Measurements from ENCODE around the gene TXNDC16. TPM values are rescaled to one million over a fixed set of nuclear protein-coding genes. Genes with fewer than 3 reads are reported as not detected.

TXNDC16 gene
- total RNA-seq, 1 donor from 2014 or later = 6.8 TPM

GRCh38 chr14:52467515-52468266 is 84.6 kb downstream of the TXNDC16 start:
- H3K36me3 Mint-ChIP-seq (ENCODE audit: low read depth, unreplicated experiment) = no peaks in the 10 kb centered on the region
- no peaks in the 10 kb centered on the region for H3K27me3 Mint-ChIP-seq (ENCODE audit: unreplicated experiment)
- no peak for DNase-seq (ENCODE audit: low spot score)
- H3K4me1 Mint-ChIP-seq (ENCODE audit: unreplicated experiment) = no peaks in the 10 kb centered on the region
- TF ChIP-seq CTCF (IDR thresholded peaks at IDR 0.05; ENCODE audit: unreplicated experiment) = no peak
- H3K9me3 Mint-ChIP-seq (ENCODE audit: unreplicated experiment) = no peaks in the 10 kb centered on the region
- no peak overlapping the region for H3K27ac Mint-ChIP-seq (ENCODE audit: unreplicated experiment)
- no peak overlapping the region for H3K4me3 Mint-ChIP-seq (ENCODE audit: unreplicated experiment)

GRCh38 chr14:52464175-52464574 is 88.1 kb downstream of the TXNDC16 start:
- Mint-ChIP-seq H3K27ac (ENCODE audit: unreplicated experiment) (no peak overlapping the region), H3K9me3 (ENCODE audit: unreplicated experiment) (peaks cover 4% of the 10 kb centered on the region), H3K4me3 (ENCODE audit: unreplicated experiment) (no peak overlapping the region), H3K36me3 (ENCODE audit: low read depth, unreplicated experiment) (no peaks in the 10 kb centered on the region), H3K27me3 (ENCODE audit: unreplicated experiment) (no peaks in the 10 kb centered on the region), H3K4me1 (ENCODE audit: unreplicated experiment) (no peaks in the 10 kb centered on the region)
- DNase-seq (ENCODE audit: low spot score) = no peak
- no peak for TF ChIP-seq CTCF (IDR thresholded peaks at IDR 0.05; ENCODE audit: unreplicated experiment)

- H3K27ac Mint-ChIP-seq (ENCODE audit: unreplicated experiment) = no peak overlapping the region
- TF ChIP-seq CTCF (IDR thresholded peaks at IDR 0.05; ENCODE audit: unreplicated experiment) = no peak
- H3K4me3 Mint-ChIP-seq (ENCODE audit: unreplicated experiment) = no peak overlapping the region
- H3K4me1 Mint-ChIP-seq (ENCODE audit: unreplicated experiment) = no peaks in the 10 kb centered on the region
- no peak for DNase-seq (ENCODE audit: low spot score)
- no peaks in the 10 kb centered on the region for H3K36me3 Mint-ChIP-seq (ENCODE audit: low read depth, unreplicated experiment)
- no peaks in the 10 kb centered on the region for H3K27me3 Mint-ChIP-seq (ENCODE audit: unreplicated experiment)
- peaks cover 4% of the 10 kb centered on the region for H3K9me3 Mint-ChIP-seq (ENCODE audit: unreplicated experiment)
Observed at GRCh38 chr14:52463375-52463774, 88.9 kb downstream of the TXNDC16 start.

- no peak for DNase-seq (ENCODE audit: low spot score)
- peaks cover 4% of the 10 kb centered on the region for H3K9me3 Mint-ChIP-seq (ENCODE audit: unreplicated experiment)
- H3K27ac Mint-ChIP-seq (ENCODE audit: unreplicated experiment) = no peak overlapping the region
- no peaks in the 10 kb centered on the region for H3K4me1 Mint-ChIP-seq (ENCODE audit: unreplicated experiment)
- no peaks in the 10 kb centered on the region for H3K36me3 Mint-ChIP-seq (ENCODE audit: low read depth, unreplicated experiment)
- TF ChIP-seq CTCF (IDR thresholded peaks at IDR 0.05; ENCODE audit: unreplicated experiment) = no peak
- no peak overlapping the region for H3K4me3 Mint-ChIP-seq (ENCODE audit: unreplicated experiment)
- H3K27me3 Mint-ChIP-seq (ENCODE audit: unreplicated experiment) = no peaks in the 10 kb centered on the region
Observed at GRCh38 chr14:52461721-52462120, 90.6 kb downstream of the TXNDC16 start.

- Mint-ChIP-seq H3K4me1 (ENCODE audit: unreplicated experiment) (no peaks in the 10 kb centered on the region), H3K4me3 (ENCODE audit: unreplicated experiment) (no peak overlapping the region), H3K36me3 (ENCODE audit: low read depth, unreplicated experiment) (no peaks in the 10 kb centered on the region), H3K27me3 (ENCODE audit: unreplicated experiment) (no peaks in the 10 kb centered on the region), H3K9me3 (ENCODE audit: unreplicated experiment) (peaks cover 4% of the 10 kb centered on the region), H3K27ac (ENCODE audit: unreplicated experiment) (no peak overlapping the region)
- no peak for DNase-seq (ENCODE audit: low spot score)
- TF ChIP-seq CTCF (IDR thresholded peaks at IDR 0.05; ENCODE audit: unreplicated experiment) = no peak
Observed at GRCh38 chr14:52458721-52459085, 93.6 kb downstream of the TXNDC16 start.

Data from endothelial cell (in vitro differentiated cells).